Adrenal gland (tissue), 12 donors: ENCODE measurements around the gene WDR77. TPM values are rescaled to one million over a fixed set of nuclear protein-coding genes. Genes with fewer than 3 reads are reported as not detected.

Experiments used
- DNase-seq, 7 donors: peaks; one replicate each; pipeline ENCODE4 v3.0.0-alpha.2; 2019 to 2020
- H3K27ac ChIP-seq, 5 donors: fragments of 200-600 bp; sonication (generic) in 4 of 5; 1 replicate in 3 of 5; 2 replicates in 2 of 5; pipeline versions ENCODE4 v1.5.1 to v1.8.0; 2016 to 2020; ENCODE audit warnings: mild to moderate bottlenecking in 1 of 5
- H3K27me3 ChIP-seq: fragments of 200-600 bp; 2 replicates; pipeline ENCODE4 v1.8.0; 2021
- H3K36me3 ChIP-seq, 2 donors: fragments of 200-600 bp; replicated peaks in 1 of 2; 1 replicate in 1 of 2; 2 replicates in 1 of 2; pipeline versions ENCODE4 v1.5.1 to v1.8.0; 2018 to 2022
- H3K4me1 ChIP-seq, 2 donors: fragments of 200-600 bp; replicated peaks in 1 of 2; 1 replicate in 1 of 2; 2 replicates in 1 of 2; pipeline versions ENCODE4 v1.5.1 to v1.8.0; 2018 to 2021
- H3K4me3 ChIP-seq, 4 donors: fragments of 200-600 bp; sonication (generic) in 3 of 4; one replicate each; pipeline ENCODE4 v1.5.1; 2016 to 2018
- H3K9me3 ChIP-seq, 3 donors: fragments of 200-600 bp; sonication (generic) in 1 of 3; replicated peaks in 1 of 3; 1 replicate in 2 of 3; 2 replicates in 1 of 3; pipeline versions ENCODE4 v1.5.1 to v1.8.0; 2016 to 2021
- CTCF ChIP-seq, 6 experiments: fragments of 450-650 bp in 4 of 6; fragments of 200-600 bp in 2 of 6; sonication (generic) in 1 of 6; IDR thresholded peaks; 1 replicate in 5 of 6; 2 replicates in 1 of 6; pipeline versions ENCODE4 v1.5.1 to v1.8.0; 2016 to 2021; ENCODE audit warnings: antibody characterized with exemption in 6 of 6, mild to moderate bottlenecking in 2 of 6, moderate library complexity in 1 of 6
- POLR2A ChIP-seq, 2 donors: fragments of 450-650 bp; IDR thresholded peaks; one replicate each; pipeline ENCODE4 v1.6.1; 2017; ENCODE audit warnings: antibody characterized with exemption in 2 of 2, mild to moderate bottlenecking in 2 of 2, moderate library complexity in 1 of 2
- WGBS, 4 donors: extraction: QIAGEN DNeasy Blood & Tissue Kit in 2 of 4; methylation state at CpG; one replicate each; pipeline versions ENCODE4 v1.1.5 to v1.1.7; 2013 to 2017; 5-methylcytosine and 5-hydroxymethylcytosine counted together
- intact Hi-C, 2 donors: fragments of 100-400 bp; cut with DNase I; formaldehyde crosslinking; loops; one replicate each; pipeline versions ENCODE4 v1.14.1 to v1.15.0; 2022 to 2023
- polyA plus RNA-seq, 3 donors: library from polyadenylated mRNA; stranded (reverse); fragments of 200-250 nt in 2 of 3; fragments of 350-450 nt in 1 of 3; fragmentation: Illumina TruSeq in 1 of 3; extraction: RNeasy Lipid Tissue Mini Kit (QIAGEN cat#74804) in 1 of 3; gene quantifications; one replicate each; pipeline ENCODE4 v1.2.3, GENCODE V29; 2013 to 2014
- total RNA-seq, 9 donors: library from RNA; depleted of rRNA in 4 of 9; stranded (reverse); fragments of >200 nt in 4 of 9; fragments of 120-200 nt in 1 of 9; fragmentation: NEBNext Ultra II Directional in 1 of 9; extraction: Animal tissue kit (Norgen Biotek cat#: 25700) in 1 of 9; gene quantifications; one replicate each; pipeline versions ENCODE4 v1.1.0 to v1.2.4, GENCODE V29; 2013 to 2023
- donor health status: healthy with polysubstance abuse.
- donor health status: Bipolar disorder and iron deficiency.
- donor health status: DM: yes; HTN: yes; CAD: no.
- donor health status: DM: no; HTN: no; CAD: no.
- donor health status: DM: no; HTN: no; CAD: no.
- donor health status: DM: yes; HTN: yes; CAD: no.

WDR77 gene
- total and polyA plus RNA-seq, 12 donors = 19.8 to 66.8 (median 28.3) TPM

GRCh38 chr1:111468717-111469100 is 19.7 kb upstream of the WDR77 start:
- Histone ChIP-seq H3K4me1 (peaks cover 3 to 9% of the 10 kb centered on the region in 2 donors), H3K4me3 (no peak overlapping the region), H3K36me3 (peaks cover 0 to 3% of the 10 kb centered on the region in 2 donors), H3K27me3 (no peaks in the 10 kb centered on the region), H3K9me3 (no peaks in the 10 kb centered on the region), H3K27ac (no peak overlapping the region)
- no peak for DNase-seq
- TF ChIP-seq CTCF (IDR thresholded peaks at IDR 0.05) (no peak), POLR2A (IDR thresholded peaks at IDR 0.05) (no peak)
- intact Hi-C loops = no loop called here

GRCh38 chr1:111467865-111468716 is 19.0 kb upstream of the WDR77 start:
- 88 to 95% (median 90%) methylated on average over 2 of the region's 2 CpGs for WGBS, 4 donors
- Histone ChIP-seq H3K4me1 (peaks cover 2 to 13% of the 10 kb centered on the region in 2 donors), H3K9me3 (no peaks in the 10 kb centered on the region), H3K36me3 (peaks cover 0 to 3% of the 10 kb centered on the region in 2 donors), H3K4me3 (no peak overlapping the region), H3K27me3 (no peaks in the 10 kb centered on the region), H3K27ac (no peak overlapping the region)
- intact Hi-C loops = no loop called here
- TF ChIP-seq POLR2A (IDR thresholded peaks at IDR 0.05) (no peak), CTCF (IDR thresholded peaks at IDR 0.05) (no peak)
- no peak for DNase-seq

- Histone ChIP-seq H3K4me3 (no peak overlapping the region), H3K4me1 (peaks cover 0 to 13% of the 10 kb centered on the region in 2 donors), H3K9me3 (no peaks in the 10 kb centered on the region), H3K36me3 (peaks cover 0 to 13% of the 10 kb centered on the region in 2 donors), H3K27ac (no peak overlapping the region), H3K27me3 (no peaks in the 10 kb centered on the region)
- WGBS, 4 donors = 0% methylated on average over 1 of the region's 1 CpG
- DNase-seq = no peak
- TF ChIP-seq CTCF (IDR thresholded peaks at IDR 0.05) (no peak), POLR2A (IDR thresholded peaks at IDR 0.05) (no peak)
- intact Hi-C loops = no loop called here
Measured at GRCh38 chr1:111466480-111466879, 17.4 kb upstream of the WDR77 start.

GRCh38 chr1:111465754-111466153 is 16.7 kb upstream of the WDR77 start:
- no peaks in the 10 kb centered on the region for H3K9me3 ChIP-seq
- H3K4me3 ChIP-seq = no peak overlapping the region
- H3K27ac ChIP-seq = no peak overlapping the region
- WGBS, 4 donors = 94 to 99% (median 98%) methylated on average over 2 of the region's 2 CpGs
- no peak for TF ChIP-seq POLR2A (IDR thresholded peaks at IDR 0.05)
- no peak for TF ChIP-seq CTCF (IDR thresholded peaks at IDR 0.05)
- intact Hi-C loops = no loop called here
- H3K27me3 ChIP-seq = no peaks in the 10 kb centered on the region
- peaks cover 0 to 20% of the 10 kb centered on the region in 2 donors for H3K36me3 ChIP-seq
- DNase-seq = no peak
- H3K4me1 ChIP-seq = peaks cover 0 to 13% of the 10 kb centered on the region in 2 donors
